ENCODE measurements around the gene CD177.
"Not testable (repeated sequence)": the region's sequence is repeated elsewhere in the genome, so short reads cannot be mapped to it uniquely, and the experiment has no call there.

CD177 gene

DNA sequence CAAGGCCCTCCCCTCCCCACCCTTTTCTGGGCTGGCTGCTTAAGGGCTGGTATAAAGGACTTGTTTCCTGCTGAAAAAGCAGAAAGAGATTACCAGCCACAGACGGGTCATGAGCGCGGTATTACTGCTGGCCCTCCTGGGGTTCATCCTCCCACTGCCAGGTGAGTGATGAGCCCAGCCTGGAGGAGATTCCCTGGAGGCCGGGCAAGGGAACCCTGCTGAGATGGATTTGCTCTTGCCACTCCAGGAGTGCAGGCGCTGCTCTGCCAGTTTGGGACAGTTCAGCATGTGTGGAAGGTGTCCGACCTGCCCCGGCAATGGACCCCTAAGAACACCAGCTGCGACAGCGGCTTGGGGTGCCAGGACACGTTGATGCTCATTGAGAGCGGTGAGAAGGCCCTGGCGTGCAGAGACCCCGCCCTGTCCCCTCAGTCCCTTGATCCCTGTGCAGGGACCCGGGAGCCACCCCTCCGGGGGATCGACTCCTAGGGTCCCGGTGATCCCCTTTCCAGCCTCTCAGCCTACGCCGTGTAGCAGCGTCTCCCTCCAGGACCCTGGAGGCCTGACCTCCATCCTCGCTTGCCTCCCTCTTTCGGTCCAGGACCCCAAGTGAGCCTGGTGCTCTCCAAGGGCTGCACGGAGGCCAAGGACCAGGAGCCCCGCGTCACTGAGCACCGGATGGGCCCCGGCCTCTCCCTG lies at the start of gene CD177:
TSS of gene CD177 (plus strand) at position 81 of the 699 bp plus-strand sequence. CDS start at position 110, 29 bp downstream.
- no peak for DNase-seq (ENCODE audit: low read depth in 3 of 3, low spot score in 1 of 3)

GRCh38 chr19:43305642-43306041 lies 47.8 kb upstream of the CD177 start:
- DNase-seq (ENCODE audit: low read depth in 3 of 3, low spot score in 1 of 3) = no peak

- DNase-seq (ENCODE audit: low read depth in 3 of 3, low spot score in 1 of 3) = no peak
Measured at GRCh38 chr19:43306097-43306496, 47.4 kb upstream of the CD177 start.

- DNase-seq (ENCODE audit: low read depth in 3 of 3, low spot score in 1 of 3) = no peak
Measured at GRCh38 chr19:43308244-43308815, 45.2 kb upstream of the CD177 start.

DNA sequence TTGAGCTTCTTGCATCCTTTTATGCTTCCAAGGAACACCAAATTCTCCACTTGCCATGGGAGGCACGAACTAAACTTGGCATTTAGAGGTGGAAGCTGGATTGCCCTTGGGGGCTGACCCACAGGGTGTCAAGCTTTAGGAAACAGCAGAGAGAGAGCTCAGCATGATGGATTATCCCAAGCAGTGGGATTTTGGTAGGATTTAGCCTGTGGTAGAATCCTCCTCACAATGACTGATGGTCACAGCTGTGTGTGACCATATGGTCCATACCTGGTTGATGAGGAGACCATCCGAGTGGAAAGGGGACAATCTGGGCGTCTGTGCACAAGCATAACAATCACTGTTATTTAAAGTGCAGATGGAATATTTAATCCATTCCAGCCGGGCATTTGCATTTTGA lies 44.0 kb upstream of the CD177 start:
- DNase-seq (ENCODE audit: low read depth in 3 of 3, low spot score in 1 of 3) = no peak

DNA sequence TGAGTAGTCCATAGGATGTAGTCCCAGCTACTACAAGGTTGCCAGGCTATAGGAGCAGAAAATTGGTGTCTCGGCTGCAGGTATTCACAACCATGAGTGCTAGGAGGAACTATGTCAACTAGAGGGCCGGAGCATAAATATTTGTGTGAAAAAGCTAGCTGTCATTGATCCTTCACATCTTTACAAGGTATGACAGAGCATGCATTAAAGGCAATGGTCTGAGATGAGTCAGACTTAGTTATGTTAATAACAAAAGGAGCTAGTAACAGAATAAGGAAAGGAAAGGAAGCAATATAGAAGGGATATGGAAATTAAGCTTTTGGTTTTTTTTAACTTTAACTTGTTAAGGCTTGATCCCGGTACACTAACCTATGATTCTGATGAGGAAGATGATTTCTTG lies 43.3 kb upstream of the CD177 start:
- no peak for DNase-seq (ENCODE audit: low read depth in 3 of 3, low spot score in 1 of 3)

- no peak for DNase-seq (ENCODE audit: low read depth in 3 of 3, low spot score in 1 of 3)
Measured at GRCh38 chr19:43311256-43311655, 42.2 kb upstream of the CD177 start.

DNA sequence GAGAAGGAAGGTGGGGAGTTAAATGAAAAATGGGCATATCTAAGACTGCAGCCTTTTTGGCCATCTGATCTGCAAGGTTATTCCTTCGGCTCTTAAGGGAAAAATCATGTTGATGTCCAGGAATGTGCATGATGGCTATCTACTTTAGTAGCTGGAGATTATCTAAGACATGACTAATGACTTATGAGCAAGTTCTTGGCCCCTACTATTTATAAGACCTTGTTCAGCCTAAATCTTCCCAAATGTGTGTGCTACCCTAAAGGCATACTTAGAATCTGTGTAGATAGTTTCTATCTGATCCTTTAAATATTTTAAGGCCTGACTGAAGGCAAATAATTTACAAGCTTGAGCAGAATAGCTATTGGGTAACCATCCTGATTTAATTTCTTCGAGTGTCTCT lies 41.8 kb upstream of the CD177 start:
- DNase-seq (ENCODE audit: low read depth in 3 of 3, low spot score in 1 of 3) = no peak

GRCh38 chr19:43313711-43314495 lies 39.6 kb upstream of the CD177 start:
- no peak for DNase-seq (ENCODE audit: low read depth in 3 of 3, low spot score in 1 of 3)

DNA sequence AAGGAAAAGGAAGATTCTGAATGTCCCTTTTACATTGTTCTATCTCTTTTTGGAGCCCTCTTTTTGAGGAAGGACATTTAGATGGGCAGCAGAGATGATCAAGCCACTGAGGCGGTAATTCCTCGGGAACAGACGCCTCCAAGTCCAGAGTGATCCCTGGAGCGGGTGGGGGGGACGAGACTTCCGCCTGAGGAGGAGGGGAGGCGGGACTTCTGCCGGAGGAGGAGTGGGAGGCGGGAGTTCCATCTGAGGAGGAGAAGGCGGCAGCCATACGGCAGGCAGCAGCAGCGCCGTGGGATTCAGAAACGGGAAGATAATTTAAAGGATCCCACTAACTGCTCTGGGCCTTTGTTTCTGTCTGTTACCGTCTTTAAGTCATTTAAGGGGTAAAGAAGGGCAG lies 37.6 kb upstream of the CD177 start:
- no peak for DNase-seq (ENCODE audit: low read depth in 3 of 3, low spot score in 1 of 3)

DNA sequence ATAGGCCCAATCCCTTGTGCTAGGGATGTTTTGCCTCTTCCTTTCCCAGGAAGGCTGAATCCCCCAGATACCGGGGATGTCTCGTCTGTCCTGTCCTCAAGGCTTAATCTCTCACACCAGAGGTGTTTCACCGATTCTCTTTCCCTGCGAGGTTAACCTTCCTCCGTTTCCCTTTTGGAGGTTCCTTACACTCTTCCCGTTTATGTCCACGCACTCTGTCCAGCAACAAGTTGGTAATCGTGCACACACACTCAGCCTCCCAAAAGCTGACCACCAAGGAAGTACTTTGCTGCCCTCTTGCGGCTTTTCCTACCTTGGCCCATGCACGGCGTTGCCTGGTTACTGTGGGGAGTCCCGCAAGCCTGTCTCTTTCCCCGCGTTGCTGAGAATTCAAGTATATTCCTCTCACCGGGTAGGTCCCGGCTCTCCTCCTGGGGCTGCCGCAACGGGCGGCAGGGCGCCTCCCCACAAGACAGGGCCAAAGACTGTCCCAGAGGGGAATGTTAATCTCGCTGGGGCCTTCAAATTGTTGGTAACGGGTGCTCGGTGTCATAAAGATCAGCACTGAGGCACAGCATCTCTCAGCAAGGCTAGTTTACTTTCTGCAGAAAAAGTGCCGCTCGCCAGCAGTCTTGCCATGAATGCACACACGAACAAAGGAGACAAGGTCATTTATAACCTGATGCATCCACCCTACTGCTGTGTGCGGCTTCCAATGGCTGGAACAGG lies 36.7 kb upstream of the CD177 start:
- no peak for DNase-seq (ENCODE audit: low read depth in 3 of 3, low spot score in 1 of 3)

DNA sequence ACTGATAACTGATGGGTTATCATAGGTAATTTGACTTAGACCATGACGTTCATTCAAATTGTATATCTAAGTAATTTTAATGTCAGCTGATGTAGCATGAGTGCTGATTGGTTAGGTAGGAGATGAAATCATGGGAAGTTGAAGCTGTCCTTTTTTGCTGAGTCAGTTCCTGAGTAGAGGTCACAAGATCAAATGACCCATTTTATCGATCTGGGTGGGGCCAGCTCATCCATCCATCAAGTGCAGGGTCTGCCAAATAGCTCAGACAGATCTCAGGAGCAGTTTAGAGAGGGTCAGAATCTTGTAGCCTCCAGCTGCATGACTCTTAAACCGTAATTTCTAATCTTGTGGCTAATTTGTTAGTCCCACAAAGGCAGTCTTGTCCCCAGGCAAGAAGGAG lies 35.3 kb upstream of the CD177 start:
- DNase-seq (ENCODE audit: low read depth in 3 of 3, low spot score in 1 of 3) = no peak

DNA sequence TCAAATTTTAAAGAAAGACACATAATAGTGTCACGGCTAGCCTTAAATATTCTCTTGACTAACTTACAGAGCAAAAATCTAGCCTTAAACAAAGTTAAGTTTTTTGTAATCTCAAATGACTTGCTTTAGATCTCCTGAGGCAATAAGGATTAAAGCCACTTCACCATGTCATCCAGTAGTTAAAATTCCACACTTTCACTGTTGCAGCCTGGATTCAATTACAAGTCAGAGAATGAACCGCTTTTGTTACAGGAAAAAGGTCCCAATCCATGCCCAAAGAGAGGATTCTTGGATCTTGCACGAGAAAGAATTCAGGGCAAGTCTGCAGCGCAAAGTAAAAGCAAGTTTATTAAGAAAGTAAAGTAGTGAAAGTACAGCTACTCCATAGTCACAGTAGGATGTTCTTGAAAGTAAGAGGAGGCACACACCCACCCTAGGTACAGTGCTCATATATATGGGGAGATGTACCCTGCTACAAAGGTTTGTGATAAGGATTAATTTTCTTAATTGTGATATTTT lies 34.6 kb upstream of the CD177 start:
- DNase-seq (ENCODE audit: low read depth in 3 of 3, low spot score in 1 of 3) = no peak

GRCh38 chr19:43320546-43320945 lies 32.9 kb upstream of the CD177 start:
- DNase-seq (ENCODE audit: low read depth in 3 of 3, low spot score in 1 of 3) = no peak

DNA sequence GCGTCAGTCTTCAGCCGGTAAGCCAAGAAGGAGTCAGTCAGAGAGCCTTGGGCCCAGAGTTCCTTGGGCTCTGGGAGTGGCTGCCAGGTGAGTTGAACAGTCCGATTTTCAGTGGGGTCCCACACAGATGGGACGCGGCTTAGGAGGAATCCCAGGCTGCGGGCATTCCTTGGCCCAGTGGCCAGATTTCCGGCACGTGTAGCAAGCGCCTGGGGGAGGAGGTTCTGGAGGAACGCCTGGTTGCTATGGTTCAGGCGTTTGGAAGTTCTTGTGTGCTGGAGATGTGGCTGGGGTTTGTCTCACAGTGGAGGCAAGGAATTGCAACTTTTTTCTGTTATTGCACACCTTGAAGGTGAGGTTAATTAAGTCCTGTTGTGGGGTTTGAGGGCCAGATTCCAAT lies 26.7 kb upstream of the CD177 start:
- DNase-seq (ENCODE audit: low read depth in 3 of 3, low spot score in 1 of 3) = not testable (repeated sequence)

- not testable (repeated sequence) for DNase-seq (ENCODE audit: low read depth in 3 of 3, low spot score in 1 of 3)
Measured at GRCh38 chr19:43328561-43328960, 24.9 kb upstream of the CD177 start.

DNA sequence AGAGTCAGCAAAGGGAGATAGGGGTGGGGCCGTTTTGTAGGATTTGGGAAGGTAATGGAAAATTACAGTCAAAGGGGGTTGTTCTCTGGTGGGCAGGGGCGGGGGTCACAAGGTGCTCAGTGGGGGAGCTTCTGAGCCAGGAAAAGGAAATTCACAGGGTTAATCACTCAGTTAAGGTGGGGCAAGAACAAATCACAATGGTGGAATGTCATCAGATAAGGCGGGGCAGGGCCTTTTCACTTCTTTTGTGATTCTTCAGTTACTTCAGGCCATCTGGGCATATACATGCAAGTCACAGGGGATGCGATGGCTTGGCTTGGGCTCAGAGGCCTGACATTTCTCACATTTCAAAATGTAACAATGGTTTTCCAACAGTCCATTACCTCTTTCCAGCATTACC lies 24.4 kb upstream of the CD177 start:
- not testable (repeated sequence) for DNase-seq (ENCODE audit: low read depth in 3 of 3, low spot score in 1 of 3)

DNA sequence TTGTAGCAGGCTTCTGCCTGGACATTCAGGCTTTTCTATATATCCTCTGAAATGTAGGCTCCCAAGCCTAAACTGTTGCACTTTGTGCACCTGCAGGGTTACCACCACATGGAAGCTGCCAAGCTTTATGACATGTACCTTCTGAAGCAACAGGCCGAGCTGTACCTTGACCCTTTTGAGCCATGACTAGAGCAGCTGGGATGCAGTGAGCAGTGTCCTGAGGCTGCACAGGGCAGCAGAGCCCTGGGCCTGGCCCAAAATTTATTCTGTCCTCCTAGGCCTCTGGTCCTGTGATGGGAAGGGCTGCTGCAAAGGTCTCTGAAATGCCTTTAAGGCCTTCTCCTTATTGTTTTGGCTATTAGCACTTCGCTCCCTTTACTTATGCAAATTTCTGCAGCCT lies 23.5 kb upstream of the CD177 start:
- no peak for DNase-seq (ENCODE audit: low read depth in 3 of 3, low spot score in 1 of 3)

- DNase-seq (ENCODE audit: low read depth in 3 of 3, low spot score in 1 of 3) = no peak
Measured at GRCh38 chr19:43330726-43331434, 22.6 kb upstream of the CD177 start.

- DNase-seq (ENCODE audit: low read depth in 3 of 3, low spot score in 1 of 3) = no peak
Measured at GRCh38 chr19:43331435-43332010, 22.0 kb upstream of the CD177 start.

All from stimulated activated CD4-positive, alpha-beta T cell treated with anti-CD3 and anti-CD28 coated beads, TNF-alpha, amount 100 ng/mL, for 1 hour (primary cell).